HCT116 (cell line): ENCODE data around the gene ABCG1.

ENCODE experiments used
- EZH2 ChIP-seq: fragments of 200-600 bp; sonication (generic); IDR thresholded peaks from 2 replicates; pipeline ENCODE4 v1.6.1; 2017; ENCODE audit warnings: antibody characterized with exemption, mixed run types
- POLR2A ChIP-seq: IDR thresholded peaks from 2 replicates; pipeline ENCODE4 v1.7.0; 2011; ENCODE audit warnings: borderline replicate concordance; ENCODE audit not compliant: insufficient read depth, insufficient read length; ENCODE audit errors: extremely low read depth
- POLR2AphosphoS5 ChIP-seq: IDR thresholded peaks from 2 replicates; pipeline ENCODE4 v1.6.1; 2011; ENCODE audit warnings: mild to moderate bottlenecking, low read depth, low read length, moderate library complexity
- RAD21 ChIP-seq: IDR thresholded peaks from 2 replicates; pipeline ENCODE4 v1.6.1; 2012; ENCODE audit warnings: low read depth, mild to moderate bottlenecking
- SP1 ChIP-seq: IDR thresholded peaks from 2 replicates; pipeline ENCODE4 v1.6.1; 2012; ENCODE audit warnings: low read depth
- YY1 ChIP-seq: IDR thresholded peaks from 2 replicates; pipeline ENCODE4 v1.6.1; 2011; ENCODE audit warnings: low read length, low read depth, moderate library complexity, mild to moderate bottlenecking; ENCODE audit not compliant: insufficient replicate concordance; ENCODE audit errors: extremely low read depth
- ZNF274 ChIP-seq: fragments of 200-500 bp; sonication (Bioruptor generic); IDR thresholded peaks from 2 replicates; pipeline ENCODE4 v1.6.1; 2014; ENCODE audit warnings: mild to moderate bottlenecking, low read depth, low read length, inconsistent platforms
- TF ChIP-seq, protein P1 (sequence below), 3 experiments: fragments of 200-600 bp in 1 of 3; sonication (generic) in 1 of 3; IDR thresholded peaks in 2 of 3; conservative IDR thresholded peaks in 1 of 3; 2 replicates each; pipeline ENCODE4 v1.5.1; 2012 to 2017; ENCODE audit warnings: low read depth in 2 of 3, low read length in 2 of 3, antibody characterized with exemption in 1 of 3, borderline replicate concordance in 1 of 3, control low read depth in 1 of 3, mild to moderate bottlenecking in 1 of 3, mixed read lengths in 1 of 3, mixed run types in 1 of 3, moderate library complexity in 1 of 3; ENCODE audit not compliant: insufficient read depth in 1 of 3
- TF ChIP-seq, protein P2 (sequence below): IDR thresholded peaks from 2 replicates; pipeline ENCODE4 v1.6.1; 2012

DNA sequence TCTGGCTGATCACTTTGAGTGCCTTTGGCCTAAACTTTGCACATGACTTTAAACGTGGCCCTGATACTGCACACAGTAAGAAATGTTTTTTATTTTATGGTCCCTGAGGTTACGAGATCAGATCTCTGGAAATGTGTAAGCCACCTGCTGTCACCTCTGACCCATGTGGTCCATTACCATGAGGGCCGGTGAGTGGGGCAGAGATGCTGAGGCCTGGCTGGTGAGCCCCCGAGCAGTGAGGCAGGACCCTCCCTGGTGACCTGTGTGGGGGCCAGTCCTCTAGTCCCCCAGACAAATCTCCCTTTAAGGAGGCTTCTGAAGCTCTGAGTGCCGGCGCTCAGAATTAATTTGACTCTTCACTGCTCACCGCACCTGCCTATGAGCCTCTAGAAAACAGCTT is 83.9 kb downstream of the ABCG1 start:
- TF ChIP-seq, protein P1, sequence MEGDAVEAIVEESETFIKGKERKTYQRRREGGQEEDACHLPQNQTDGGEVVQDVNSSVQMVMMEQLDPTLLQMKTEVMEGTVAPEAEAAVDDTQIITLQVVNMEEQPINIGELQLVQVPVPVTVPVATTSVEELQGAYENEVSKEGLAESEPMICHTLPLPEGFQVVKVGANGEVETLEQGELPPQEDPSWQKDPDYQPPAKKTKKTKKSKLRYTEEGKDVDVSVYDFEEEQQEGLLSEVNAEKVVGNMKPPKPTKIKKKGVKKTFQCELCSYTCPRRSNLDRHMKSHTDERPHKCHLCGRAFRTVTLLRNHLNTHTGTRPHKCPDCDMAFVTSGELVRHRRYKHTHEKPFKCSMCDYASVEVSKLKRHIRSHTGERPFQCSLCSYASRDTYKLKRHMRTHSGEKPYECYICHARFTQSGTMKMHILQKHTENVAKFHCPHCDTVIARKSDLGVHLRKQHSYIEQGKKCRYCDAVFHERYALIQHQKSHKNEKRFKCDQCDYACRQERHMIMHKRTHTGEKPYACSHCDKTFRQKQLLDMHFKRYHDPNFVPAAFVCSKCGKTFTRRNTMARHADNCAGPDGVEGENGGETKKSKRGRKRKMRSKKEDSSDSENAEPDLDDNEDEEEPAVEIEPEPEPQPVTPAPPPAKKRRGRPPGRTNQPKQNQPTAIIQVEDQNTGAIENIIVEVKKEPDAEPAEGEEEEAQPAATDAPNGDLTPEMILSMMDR (IDR thresholded peaks at IDR 0.05 in 2 of 3, conservative IDR thresholded peaks at IDR 0.05 in 1 of 3; ENCODE audit: borderline replicate concordance in 1 of 3, insufficient read depth in 1 of 3, low read depth in 2 of 3, low read length in 2 of 3) = no peak
- no peak for TF ChIP-seq YY1
- TF ChIP-seq EZH2 = no peak
- TF ChIP-seq SP1 = no peak
- no peak for TF ChIP-seq ZNF274
- no peak for TF ChIP-seq POLR2A
- no peak for TF ChIP-seq RAD21
- TF ChIP-seq, protein P2, sequence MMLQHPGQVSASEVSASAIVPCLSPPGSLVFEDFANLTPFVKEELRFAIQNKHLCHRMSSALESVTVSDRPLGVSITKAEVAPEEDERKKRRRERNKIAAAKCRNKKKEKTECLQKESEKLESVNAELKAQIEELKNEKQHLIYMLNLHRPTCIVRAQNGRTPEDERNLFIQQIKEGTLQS = no peak
- no peak for TF ChIP-seq POLR2AphosphoS5
